Peyer's patch (tissue), 4 donors: ENCODE data around the gene SAMHD1. TPM values are rescaled to one million over a fixed set of nuclear protein-coding genes. Genes with fewer than 3 reads are reported as not detected.

ENCODE experiments used
- DNase-seq, 3 donors: peaks; one replicate each; pipeline ENCODE4 v3.0.0-alpha.2; 2017 to 2019
- H3K27ac ChIP-seq, 4 donors: fragments of 200-600 bp; sonication (generic); one replicate each; pipeline ENCODE4 v1.5.1; 2016 to 2019
- H3K27me3 ChIP-seq, 2 donors: fragments of 200-600 bp; sonication (generic); one replicate each; pipeline ENCODE4 v1.5.1; 2019
- H3K36me3 ChIP-seq, 3 donors: fragments of 200-600 bp; sonication (generic); one replicate each; pipeline ENCODE4 v1.5.1; 2016 to 2019
- H3K4me1 ChIP-seq, 4 donors: fragments of 200-600 bp; sonication (generic); one replicate each; pipeline ENCODE4 v1.5.1; 2016 to 2019
- H3K4me3 ChIP-seq, 4 donors: fragments of 200-600 bp; sonication (generic); 1 replicate in 3 of 4; 2 replicates in 1 of 4; pipeline ENCODE4 v1.5.1; 2016 to 2019; ENCODE audit warnings: mild to moderate bottlenecking in 1 of 4
- H3K9me3 ChIP-seq, 4 donors: fragments of 200-600 bp; sonication (generic); one replicate each; pipeline ENCODE4 v1.5.1; 2016 to 2019; ENCODE audit warnings: mild to moderate bottlenecking in 1 of 4
- CTCF ChIP-seq, 6 experiments: fragments of 450-650 bp in 4 of 6; fragments of 200-600 bp in 2 of 6; sonication (generic) in 1 of 6; IDR thresholded peaks; one replicate each; pipeline ENCODE4 v1.5.1; 2017 to 2019; ENCODE audit warnings: antibody characterized with exemption in 6 of 6, mild to moderate bottlenecking in 3 of 6, moderate library complexity in 1 of 6
- POLR2A ChIP-seq, 2 donors: fragments of 450-650 bp; IDR thresholded peaks; one replicate each; pipeline ENCODE4 v1.5.1; 2017; ENCODE audit warnings: antibody characterized with exemption in 2 of 2, mild to moderate bottlenecking in 2 of 2, moderate library complexity in 2 of 2
- total RNA-seq, 4 donors: library from RNA; depleted of rRNA; stranded (reverse); fragments of >200 nt; gene quantifications; one replicate each; pipeline ENCODE4 v1.1.0, GENCODE V29; 2016

Gene SAMHD1
- total RNA-seq, 4 donors from 2014 or later = 26.4 to 195 (median 77.5) TPM

DNA sequence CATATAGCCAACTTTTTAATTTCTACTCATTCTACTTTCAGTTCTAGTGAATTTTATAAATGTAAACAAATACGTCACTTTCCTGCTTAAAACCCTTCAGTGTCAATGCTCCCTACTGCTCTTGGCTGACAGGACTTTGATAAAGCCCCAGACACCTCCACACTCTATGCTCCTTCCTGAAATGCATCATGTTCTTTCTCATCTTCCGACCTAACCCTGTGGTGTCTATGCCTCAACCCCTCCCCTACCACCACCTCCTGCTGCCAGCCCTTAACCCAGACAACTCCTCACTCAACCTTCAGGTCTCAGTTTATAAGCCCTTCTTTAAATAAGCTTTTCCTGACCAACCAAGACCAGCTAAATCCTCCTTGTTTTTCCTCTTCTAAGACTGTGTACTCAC lies 56.5 kb downstream of the SAMHD1 start:
- TF ChIP-seq CTCF (IDR thresholded peaks at IDR 0.05) (no peak), POLR2A (IDR thresholded peaks at IDR 0.05) (no peak)
- DNase-seq = no peak
- no peaks in the 10 kb centered on the region for H3K27me3 ChIP-seq
- peaks cover 0 to 100% (median 0%) of the 10 kb centered on the region in 3 donors for H3K36me3 ChIP-seq
- no peaks in the 10 kb centered on the region for H3K9me3 ChIP-seq
- no peak overlapping the region for H3K4me3 ChIP-seq
- no peaks in the 10 kb centered on the region for H3K4me1 ChIP-seq
- H3K27ac ChIP-seq = no peak overlapping the region

DNA sequence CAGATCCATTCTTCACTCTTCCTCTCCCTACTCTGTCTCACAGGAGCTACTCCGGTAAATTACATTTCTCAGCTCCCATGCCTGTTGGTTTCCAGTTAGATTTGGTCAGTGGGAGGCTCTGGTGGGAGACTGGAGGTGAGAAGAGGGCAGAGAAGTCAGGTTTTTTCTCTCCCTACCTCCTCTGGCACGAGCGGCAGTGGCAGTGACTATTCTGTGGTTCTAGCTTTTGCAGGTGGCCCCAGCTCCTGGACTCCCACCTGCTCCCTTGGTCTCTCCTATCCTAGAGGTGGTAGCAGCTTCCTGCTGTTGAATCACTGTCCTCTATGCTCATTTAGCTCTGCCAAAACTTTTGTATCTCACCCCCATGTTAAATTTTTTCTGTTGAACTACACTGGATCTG lies 57.7 kb downstream of the SAMHD1 start:
- Histone ChIP-seq H3K36me3 (peaks cover 0 to 100% (median 0%) of the 10 kb centered on the region in 3 donors), H3K27me3 (no peaks in the 10 kb centered on the region), H3K4me3 (no peak overlapping the region), H3K9me3 (no peaks in the 10 kb centered on the region), H3K4me1 (no peaks in the 10 kb centered on the region), H3K27ac (no peak overlapping the region)
- TF ChIP-seq POLR2A (IDR thresholded peaks at IDR 0.05) = no peak
- no peak for TF ChIP-seq CTCF (IDR thresholded peaks at IDR 0.05)
- DNase-seq = no peak

DNA sequence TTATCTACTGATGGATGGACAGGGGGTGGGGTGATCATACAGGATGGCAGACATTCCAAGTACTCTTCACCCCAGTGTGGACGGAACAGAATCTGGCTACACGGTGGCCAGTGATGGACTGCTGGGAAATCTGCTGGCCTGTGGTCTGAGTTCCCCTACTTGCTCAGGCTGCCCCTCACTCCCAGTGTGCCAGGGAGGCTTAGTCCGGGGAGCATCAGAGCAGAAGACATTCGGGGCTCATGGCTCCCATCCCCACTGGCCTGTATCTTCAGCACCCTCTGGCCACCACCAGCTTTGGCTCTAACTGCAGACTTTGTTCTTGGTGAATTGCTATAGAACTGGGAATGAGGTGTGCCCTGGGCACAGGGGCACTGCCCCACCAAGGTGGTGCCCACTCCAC lies 60.3 kb downstream of the SAMHD1 start:
- no peak overlapping the region for H3K27ac ChIP-seq
- H3K27me3 ChIP-seq = no peaks in the 10 kb centered on the region
- H3K36me3 ChIP-seq = peaks cover 0 to 86% (median 0%) of the 10 kb centered on the region in 3 donors
- no peak for DNase-seq
- no peak overlapping the region for H3K4me3 ChIP-seq
- no peaks in the 10 kb centered on the region for H3K9me3 ChIP-seq
- peaks cover 0 to 14% (median 0%) of the 10 kb centered on the region in 4 donors for H3K4me1 ChIP-seq
- no peak for TF ChIP-seq CTCF (IDR thresholded peaks at IDR 0.05)
- no peak for TF ChIP-seq POLR2A (IDR thresholded peaks at IDR 0.05)

DNA sequence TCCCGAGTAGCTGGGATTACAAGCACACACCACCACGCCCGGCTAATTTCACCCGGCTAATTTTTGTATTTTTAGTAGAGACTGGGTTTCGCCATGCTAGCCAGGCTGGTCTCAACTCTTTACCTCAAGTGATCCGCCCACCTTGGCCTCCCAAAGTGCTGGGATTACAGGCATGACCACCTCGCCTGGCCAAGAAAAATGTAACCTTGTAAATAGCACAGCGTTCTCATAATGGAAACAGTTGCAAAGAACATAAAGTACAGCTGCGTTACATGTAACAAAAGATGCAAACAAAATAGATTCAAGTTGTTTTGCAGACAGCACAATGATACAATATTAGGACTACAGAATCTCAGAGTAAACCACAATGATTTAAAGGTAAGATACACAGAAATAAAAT lies 60.9 kb downstream of the SAMHD1 start:
- no peaks in the 10 kb centered on the region for H3K27me3 ChIP-seq
- peaks cover 0 to 14% (median 0%) of the 10 kb centered on the region in 4 donors for H3K4me1 ChIP-seq
- TF ChIP-seq POLR2A (IDR thresholded peaks at IDR 0.05) (no peak), CTCF (IDR thresholded peaks at IDR 0.05) (no peak)
- peaks cover 0 to 79% (median 0%) of the 10 kb centered on the region in 3 donors for H3K36me3 ChIP-seq
- DNase-seq = no peak
- H3K9me3 ChIP-seq = no peaks in the 10 kb centered on the region
- H3K27ac ChIP-seq = no peak overlapping the region
- no peak overlapping the region for H3K4me3 ChIP-seq

DNA sequence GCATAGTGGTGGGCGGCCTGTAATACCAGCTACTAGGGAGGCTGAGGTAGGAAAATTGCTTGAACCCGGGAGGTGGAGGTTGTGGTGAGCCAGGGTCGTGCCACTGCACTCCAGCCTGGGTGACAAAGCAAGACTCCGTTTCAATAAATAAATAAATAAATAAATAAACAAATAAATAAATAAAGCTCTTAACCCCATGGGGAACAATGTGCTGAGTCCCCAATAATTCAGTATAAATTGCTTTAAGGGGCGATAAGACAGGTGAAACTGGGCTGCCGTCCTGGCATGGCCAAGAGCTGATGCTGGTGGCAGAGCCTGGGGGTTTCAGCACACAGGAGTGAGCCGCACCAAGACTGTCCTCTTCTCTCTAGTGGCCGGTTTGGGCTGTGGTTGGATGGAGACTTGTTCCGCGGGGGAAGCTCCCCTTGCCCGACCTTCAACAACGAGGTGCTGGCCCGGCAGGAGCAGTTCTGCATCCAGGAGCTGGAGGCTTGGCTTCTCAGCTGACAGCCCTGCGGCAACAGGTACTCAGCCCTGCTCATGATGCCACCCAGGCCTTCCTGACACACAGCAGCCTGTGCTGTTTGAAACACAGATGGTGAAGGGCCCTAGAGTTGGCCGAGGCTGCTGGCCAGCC lies 62.5 kb downstream of the SAMHD1 start:
- peaks cover 0 to 64% (median 0%) of the 10 kb centered on the region in 3 donors for H3K36me3 ChIP-seq
- TF ChIP-seq CTCF (IDR thresholded peaks at IDR 0.05) (no peak), POLR2A (IDR thresholded peaks at IDR 0.05) (no peak)

More for the DNA sequence above, 62.5 kb downstream of the SAMHD1 start:
- H3K9me3 ChIP-seq = no peaks in the 10 kb centered on the region
- no peak overlapping the region for H3K27ac ChIP-seq
- H3K4me1 ChIP-seq = peaks cover 0 to 19% (median 0%) of the 10 kb centered on the region in 4 donors
- H3K4me3 ChIP-seq = no peak overlapping the region
- H3K27me3 ChIP-seq = no peaks in the 10 kb centered on the region
- no peak for DNase-seq
